SH-SY5Y (cell line): ENCODE measurements around the gene RFTN1.

Experiments used
- GATA2 ChIP-seq: IDR thresholded peaks from 2 replicates; pipeline ENCODE4 v1.6.1; 2011; ENCODE audit warnings: mild to moderate bottlenecking, low read depth, low read length
- GATA3 ChIP-seq: IDR thresholded peaks from 2 replicates; pipeline ENCODE4 v1.6.1; 2011; ENCODE audit warnings: low read depth, mild to moderate bottlenecking, low read length, moderate library complexity

- TF ChIP-seq GATA2 = no peak
- no peak for TF ChIP-seq GATA3
These were observed 12.6 kb downstream of the RFTN1 start for GRCh38 chr3:16500911-16501310.
